SK-N-SH treated with all-trans-retinoic acid at 6 μM for 48 hours (cell line): ENCODE measurements around the gene ASB10.

ENCODE experiments used
- ATAC-seq: fragments of 200-7000 bp; cut with Tn5 transposase; 3 replicates; pipeline ENCODE4 v1.9.1; 2020; ENCODE audit warnings: mild to moderate bottlenecking, moderate library complexity
- ARNTL ChIP-seq: fragments of 450-650 bp; formaldehyde crosslinking; IDR thresholded peaks from 2 replicates; pipeline ENCODE4 v1.5.0; 2020; ENCODE audit warnings: low read depth, mild to moderate bottlenecking, moderate library complexity, borderline replicate concordance
- CSDC2 ChIP-seq: fragments of 250-450 bp; sonication (Bioruptor Pico); IDR thresholded peaks from 2 replicates; pipeline ENCODE4 v1.5.0; 2020; ENCODE audit warnings: mild to moderate bottlenecking, moderate library complexity
- ESRRG ChIP-seq: fragments of 250-450 bp; sonication (Bioruptor Pico); IDR thresholded peaks from 2 replicates; pipeline ENCODE4 v1.6.1; 2021; ENCODE audit warnings: mild to moderate bottlenecking
- ISL1 ChIP-seq: fragments of 250-450 bp; sonication (Bioruptor Pico); IDR thresholded peaks from 2 replicates; pipeline ENCODE4 v2.1.2; 2022; ENCODE audit warnings: mild to moderate bottlenecking, moderate library complexity
- OSR1 ChIP-seq: fragments of 250-450 bp; sonication (Bioruptor Pico); IDR thresholded peaks from 2 replicates; pipeline ENCODE4 v1.8.0; 2022; ENCODE audit warnings: moderate library complexity, mild to moderate bottlenecking, inconsistent platforms
- PATZ1 ChIP-seq: fragments of 250-450 bp; sonication (Bioruptor Pico); IDR thresholded peaks from 2 replicates; pipeline ENCODE4 v1.8.0; 2020; ENCODE audit warnings: mild to moderate bottlenecking, moderate library complexity, borderline replicate concordance
- PPARA ChIP-seq: fragments of 250-450 bp; sonication (Bioruptor Pico); IDR thresholded peaks from 2 replicates; pipeline ENCODE4 v1.5.0; 2020; ENCODE audit warnings: mild to moderate bottlenecking, borderline replicate concordance
- RARB ChIP-seq: fragments of 250-450 bp; sonication (Bioruptor Pico); IDR thresholded peaks from 2 replicates; pipeline ENCODE4 v1.8.0; 2021; ENCODE audit warnings: mild to moderate bottlenecking, moderate library complexity
- SNAI2 ChIP-seq: fragments of 250-450 bp; sonication (Bioruptor Pico); IDR thresholded peaks from 2 replicates; pipeline ENCODE4 v1.5.0; 2020; ENCODE audit warnings: mild to moderate bottlenecking, moderate library complexity
- TCF4 ChIP-seq: fragments of 250-450 bp; sonication (Bioruptor Pico); IDR thresholded peaks from 2 replicates; pipeline ENCODE4 v1.8.0; 2021; ENCODE audit warnings: mild to moderate bottlenecking, moderate library complexity, borderline replicate concordance
- TOX ChIP-seq: fragments of 250-450 bp; sonication (Bioruptor Pico); IDR thresholded peaks from 2 replicates; pipeline ENCODE4 v1.8.0; 2021; ENCODE audit warnings: mild to moderate bottlenecking, moderate library complexity, borderline replicate concordance
- TSHZ2 ChIP-seq: fragments of 250-450 bp; sonication (Bioruptor Pico); IDR thresholded peaks from 2 replicates; pipeline ENCODE4 v1.5.0; 2020; ENCODE audit warnings: mild to moderate bottlenecking, moderate library complexity
- ZNF70 ChIP-seq: fragments of 450-650 bp; formaldehyde crosslinking; IDR thresholded peaks from 2 replicates; pipeline ENCODE4 v1.5.0; 2020; ENCODE audit warnings: mild to moderate bottlenecking, moderate library complexity
- ZNF8 ChIP-seq: fragments of 450-650 bp; formaldehyde crosslinking; IDR thresholded peaks from 2 replicates; pipeline ENCODE4 v1.5.0; 2020; ENCODE audit warnings: mild to moderate bottlenecking, moderate library complexity
- TF ChIP-seq, protein P1 (sequence below): fragments of 250-450 bp; sonication (Bioruptor Pico); IDR thresholded peaks from 2 replicates; pipeline ENCODE4 v1.8.0; 2021; ENCODE audit warnings: low read depth, mild to moderate bottlenecking, moderate library complexity, borderline replicate concordance

ASB10 gene

DNA sequence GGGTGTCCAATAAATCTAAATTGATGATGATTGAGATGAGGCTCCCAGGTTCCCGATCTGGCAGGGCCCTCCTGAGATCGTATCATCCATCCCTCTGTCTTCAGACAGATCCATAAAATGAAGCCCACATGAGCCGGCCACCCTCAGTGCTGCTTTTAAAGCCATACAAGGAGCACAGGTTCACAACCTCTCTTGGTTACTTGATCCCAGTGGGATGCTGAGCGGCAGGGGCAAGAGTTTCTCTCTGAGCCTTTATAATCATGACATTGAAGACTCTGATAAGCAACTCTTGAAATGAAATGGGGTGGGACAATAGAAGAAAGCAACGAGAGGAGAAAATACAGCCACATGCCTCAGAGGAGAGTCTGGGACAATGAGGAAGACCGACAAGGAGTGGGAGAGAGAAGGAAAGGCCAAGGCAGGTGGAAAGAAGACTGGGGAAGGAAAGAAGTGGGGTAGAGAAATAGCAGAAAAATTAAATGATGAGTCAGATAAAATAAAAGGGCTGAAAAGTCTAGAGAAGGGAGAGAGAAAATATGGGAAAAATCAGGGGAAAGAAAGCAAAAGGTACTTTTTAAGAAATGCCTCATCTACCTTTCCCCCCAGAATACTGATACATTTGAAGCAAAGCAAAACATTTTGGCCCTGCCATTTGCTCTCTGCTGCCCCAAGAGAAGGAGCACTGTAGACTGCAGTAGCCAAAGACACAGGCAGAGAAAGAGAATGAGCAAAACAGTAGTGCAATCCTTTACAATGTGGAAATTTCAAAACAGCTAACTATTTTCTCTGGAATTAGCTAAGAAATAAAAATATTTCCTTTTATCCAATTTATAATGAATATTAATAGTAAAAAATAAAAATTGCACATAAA is 34.2 kb downstream of the ASB10 start:
- TF ChIP-seq ARNTL (CRISPR knock-in tag): no peak
- no peak for TF ChIP-seq TSHZ2 (CRISPR knock-in tag)
- TF ChIP-seq, protein P1, sequence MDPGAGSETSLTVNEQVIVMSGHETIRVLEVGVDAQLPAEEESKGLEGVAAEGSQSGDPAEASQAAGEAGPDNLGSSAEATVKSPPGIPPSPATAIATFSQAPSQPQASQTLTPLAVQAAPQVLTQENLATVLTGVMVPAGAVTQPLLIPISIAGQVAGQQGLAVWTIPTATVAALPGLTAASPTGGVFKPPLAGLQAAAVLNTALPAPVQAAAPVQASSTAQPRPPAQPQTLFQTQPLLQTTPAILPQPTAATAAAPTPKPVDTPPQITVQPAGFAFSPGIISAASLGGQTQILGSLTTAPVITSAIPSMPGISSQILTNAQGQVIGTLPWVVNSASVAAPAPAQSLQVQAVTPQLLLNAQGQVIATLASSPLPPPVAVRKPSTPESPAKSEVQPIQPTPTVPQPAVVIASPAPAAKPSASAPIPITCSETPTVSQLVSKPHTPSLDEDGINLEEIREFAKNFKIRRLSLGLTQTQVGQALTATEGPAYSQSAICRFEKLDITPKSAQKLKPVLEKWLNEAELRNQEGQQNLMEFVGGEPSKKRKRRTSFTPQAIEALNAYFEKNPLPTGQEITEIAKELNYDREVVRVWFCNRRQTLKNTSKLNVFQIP (CRISPR knock-in tag): no peak
- TF ChIP-seq ESRRG (CRISPR knock-in tag): no peak
- no peak for TF ChIP-seq ZNF8 (CRISPR knock-in tag)
- no peak for TF ChIP-seq ISL1 (CRISPR knock-in tag)
- TF ChIP-seq RARB (CRISPR knock-in tag): no peak
- peak; percentile 46; the same call in 1 of the 3 replicates for ATAC-seq

GRCh38 chr7:151150388-151150787 is 36.7 kb downstream of the ASB10 start:
- ATAC-seq: no peak
- TF ChIP-seq CSDC2 (CRISPR knock-in tag) (no peak), SNAI2 (CRISPR knock-in tag) (no peak), OSR1 (CRISPR knock-in tag) (no peak), ZNF8 (CRISPR knock-in tag) (no peak), PATZ1 (CRISPR knock-in tag) (no peak), ZNF70 (CRISPR knock-in tag) (no peak), TCF4 (CRISPR knock-in tag) (no peak)
- TF ChIP-seq, protein P1 (CRISPR knock-in tag): no peak

- ATAC-seq: no peak
- TF ChIP-seq TOX (CRISPR knock-in tag) (no peak), PPARA (CRISPR knock-in tag) (no peak), ARNTL (CRISPR knock-in tag) (no peak), SNAI2 (CRISPR knock-in tag) (no peak), ESRRG (CRISPR knock-in tag) (no peak), CSDC2 (CRISPR knock-in tag) (no peak), ISL1 (CRISPR knock-in tag) (no peak), ZNF8 (CRISPR knock-in tag) (no peak)
- TF ChIP-seq, protein P1 (CRISPR knock-in tag): no peak
- TF ChIP-seq, all 23 proteins: peak for 0
These were observed 38.5 kb downstream of the ASB10 start for GRCh38 chr7:151148319-151149259.
